KOPT-K1 (cell line): ENCODE results near the gene GFOD1.
"Not testable (repeated sequence)": the region's sequence is repeated elsewhere in the genome, so short reads cannot be mapped to it uniquely, and the experiment has no call there.

Experiments
- H3K27ac ChIP-seq: fragments of 200-600 bp; sonication (generic); 2 replicates; pipeline ENCODE4 v1.5.1; 2016; ENCODE audit warnings: antibody characterized with exemption, mild to moderate bottlenecking, low read depth, low read length; ENCODE audit not compliant: poor library complexity, severe bottlenecking
- H3K36me3 ChIP-seq: fragments of 200-600 bp; sonication (generic); 2 replicates; pipeline ENCODE4 v1.5.1; 2017; ENCODE audit warnings: antibody characterized with exemption, mild to moderate bottlenecking, low read length, moderate library complexity; ENCODE audit not compliant: insufficient read depth
- H3K9me3 ChIP-seq: fragments of 200-600 bp; sonication (generic); 2 replicates; pipeline ENCODE4 v1.5.1; 2017; ENCODE audit warnings: antibody characterized with exemption, low read length, mild to moderate bottlenecking; ENCODE audit not compliant: insufficient read depth, poor library complexity, severe bottlenecking

Gene GFOD1

GRCh38 chr6:13519839-13520238, 32.4 kb upstream of the GFOD1 start:
- Histone ChIP-seq H3K36me3 (no peaks in the 10 kb centered on the region), H3K9me3 (no peaks in the 10 kb centered on the region), H3K27ac (no peak overlapping the region)

- H3K9me3 ChIP-seq, result no peaks in the 10 kb centered on the region
- no peak overlapping the region for H3K27ac ChIP-seq
- H3K36me3 ChIP-seq, result no peaks in the 10 kb centered on the region
Observed at GRCh38 chr6:13517116-13517515, 29.7 kb upstream of the GFOD1 start.

GRCh38 chr6:13515912-13516311, 28.5 kb upstream of the GFOD1 start:
- Histone ChIP-seq H3K9me3 (no peaks in the 10 kb centered on the region), H3K27ac (no peak overlapping the region), H3K36me3 (no peaks in the 10 kb centered on the region)

- Histone ChIP-seq H3K9me3 (no peaks in the 10 kb centered on the region), H3K27ac (no peak overlapping the region), H3K36me3 (no peaks in the 10 kb centered on the region)
Observed at GRCh38 chr6:13513626-13514502, 26.5 kb upstream of the GFOD1 start.

GRCh38 chr6:13512900-13513299, 25.5 kb upstream of the GFOD1 start:
- Histone ChIP-seq H3K9me3 (no peaks in the 10 kb centered on the region), H3K36me3 (no peaks in the 10 kb centered on the region), H3K27ac (no peak overlapping the region)

GRCh38 chr6:13511913-13512717, 24.7 kb upstream of the GFOD1 start:
- H3K27ac ChIP-seq, result no peak overlapping the region
- H3K36me3 ChIP-seq, result no peaks in the 10 kb centered on the region
- no peaks in the 10 kb centered on the region for H3K9me3 ChIP-seq

- H3K27ac ChIP-seq, H3K9me3 ChIP-seq, H3K36me3 ChIP-seq: not testable (repeated sequence)
Observed at GRCh38 chr6:13511141-13511571, 23.8 kb upstream of the GFOD1 start.

- H3K27ac ChIP-seq, H3K36me3 ChIP-seq, H3K9me3 ChIP-seq: not testable (repeated sequence)
Observed at GRCh38 chr6:13510433-13510832, 23.0 kb upstream of the GFOD1 start.

GRCh38 chr6:13508711-13509705, 21.6 kb upstream of the GFOD1 start:
- Histone ChIP-seq H3K36me3 (no peaks in the 10 kb centered on the region), H3K9me3 (no peaks in the 10 kb centered on the region), H3K27ac (no peak overlapping the region)

- Histone ChIP-seq H3K27ac (no peak overlapping the region), H3K9me3 (no peaks in the 10 kb centered on the region), H3K36me3 (no peaks in the 10 kb centered on the region)
Observed at GRCh38 chr6:13507306-13507860, 20.0 kb upstream of the GFOD1 start.

- Histone ChIP-seq H3K36me3 (no peaks in the 10 kb centered on the region), H3K27ac (no peak overlapping the region), H3K9me3 (no peaks in the 10 kb centered on the region)
Observed at GRCh38 chr6:13505345-13505734, 17.9 kb upstream of the GFOD1 start.

GRCh38 chr6:13504611-13505344, 17.4 kb upstream of the GFOD1 start:
- Histone ChIP-seq H3K36me3 (no peaks in the 10 kb centered on the region), H3K27ac (no peak overlapping the region)

GRCh38 chr6:13500915-13501314, 13.5 kb upstream of the GFOD1 start:
- H3K36me3 ChIP-seq, result no peaks in the 10 kb centered on the region
- no peaks in the 10 kb centered on the region for H3K9me3 ChIP-seq
- no peak overlapping the region for H3K27ac ChIP-seq

More at GRCh38 chr6:13504611-13505344, 17.4 kb upstream of the GFOD1 start:
- no peaks in the 10 kb centered on the region for H3K9me3 ChIP-seq

- no peaks in the 10 kb centered on the region for H3K36me3 ChIP-seq
- H3K9me3 ChIP-seq, result no peaks in the 10 kb centered on the region
- no peak overlapping the region for H3K27ac ChIP-seq
Observed at GRCh38 chr6:13500264-13500663, 12.9 kb upstream of the GFOD1 start.
